HUES64 (cell line): ENCODE results near the gene GBGT1.

Source experiments
- H3K27ac ChIP-seq: 2 replicates; pipeline ENCODE4 v1.7.0; 2013; ENCODE audit warnings: low read depth, low read length, inconsistent platforms
- H3K27me3 ChIP-seq: 2 replicates; pipeline ENCODE4 v1.6.1; 2013; ENCODE audit warnings: mild to moderate bottlenecking, low read length; ENCODE audit not compliant: insufficient read depth
- H3K36me3 ChIP-seq: 2 replicates; pipeline ENCODE4 v1.6.1; 2013; ENCODE audit warnings: mild to moderate bottlenecking, low read length; ENCODE audit not compliant: insufficient read depth
- H3K4me1 ChIP-seq: 2 replicates; pipeline ENCODE4 v1.6.1; 2013; ENCODE audit warnings: mild to moderate bottlenecking, low read length, moderate library complexity; ENCODE audit not compliant: insufficient read depth
- H3K4me3 ChIP-seq: 2 replicates; pipeline ENCODE4 v1.5.1; 2013; ENCODE audit warnings: mild to moderate bottlenecking, low read length, moderate library complexity
- H3K9ac ChIP-seq: 2 replicates; pipeline ENCODE4 v1.6.1; 2013; ENCODE audit warnings: mild to moderate bottlenecking, low read depth, low read length
- H3K9me3 ChIP-seq: 2 replicates; pipeline ENCODE4 v1.6.1; 2013; ENCODE audit warnings: low read depth, low read length; ENCODE audit not compliant: insufficient read depth
- WGBS: fragments of 150-250, 120-280 bp; methylation state at CpG from one replicate; pipeline ENCODE4 v1.1.7; 2013; ENCODE audit warnings: missing lambda C conversion rate; 5-methylcytosine and 5-hydroxymethylcytosine counted together

Gene GBGT1

DNA sequence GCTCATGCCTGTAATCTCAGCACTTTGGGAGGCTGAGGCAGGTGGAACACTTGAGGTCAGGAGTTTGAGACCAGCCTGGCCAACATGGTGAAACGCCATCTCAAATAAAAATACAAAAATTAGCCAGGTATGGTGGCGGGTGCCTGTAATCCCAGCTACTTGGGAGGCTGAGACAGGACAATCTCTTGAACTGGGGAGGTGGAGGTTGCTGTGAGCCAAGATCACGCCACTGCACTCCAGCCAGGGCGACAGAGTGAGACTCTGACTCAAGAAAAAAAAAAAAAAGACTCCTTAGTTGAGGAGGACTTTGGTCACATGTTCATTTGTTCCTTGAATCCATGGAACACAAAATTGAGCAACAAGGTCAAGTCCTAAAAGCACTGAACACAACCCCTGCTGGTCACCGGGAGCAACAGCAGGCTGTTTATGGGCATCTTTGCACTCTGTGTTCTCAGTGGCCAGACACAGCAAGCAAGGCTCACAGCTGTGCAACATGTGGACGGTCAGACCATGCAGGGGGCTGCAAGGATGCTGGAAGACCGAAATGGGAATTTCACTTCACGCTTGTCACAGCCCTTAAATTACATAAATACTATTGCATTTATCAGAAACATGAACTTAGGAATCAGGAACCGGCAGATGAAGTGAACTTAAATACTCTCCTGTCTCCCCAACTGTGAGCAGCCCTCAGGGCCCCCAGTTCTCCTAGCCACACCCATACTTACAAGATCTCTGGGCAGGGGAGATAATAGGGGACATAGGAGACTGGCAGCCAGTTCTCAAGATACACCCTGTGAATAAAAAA lies 2.8 kb downstream of the GBGT1 start:
- Histone ChIP-seq H3K4me3 (no peak overlapping the region), H3K9me3 (no peaks in the 10 kb centered on the region), H3K4me1 (no peaks in the 10 kb centered on the region; the same call in 1 of the 2 replicates), H3K27ac (no peak overlapping the region), H3K36me3 (no peaks in the 10 kb centered on the region), H3K27me3 (peaks cover 24% of the 10 kb centered on the region), H3K9ac (no peak overlapping the region)
- 76% methylated on average over 9 of the region's 9 CpGs for WGBS

DNA sequence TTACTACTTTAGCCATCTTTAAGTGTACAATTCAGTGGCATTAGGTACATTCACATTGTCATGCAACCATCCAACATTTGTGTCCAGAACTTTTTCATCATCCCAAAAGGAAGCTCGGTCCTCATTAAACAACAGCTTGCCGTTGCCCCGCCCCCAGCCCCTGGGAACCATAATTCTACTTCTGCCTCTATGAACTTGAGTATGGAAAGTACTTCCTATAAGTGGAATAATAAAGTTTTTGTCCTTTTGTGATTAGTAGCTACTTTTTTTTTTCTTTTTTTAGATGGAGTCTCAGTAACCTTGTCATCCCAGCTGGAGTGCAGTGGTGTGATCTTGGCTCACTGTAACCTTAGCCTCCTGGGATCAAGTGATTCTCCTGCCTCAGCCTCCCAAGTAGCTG lies 5.0 kb downstream of the GBGT1 start:
- H3K4me3 ChIP-seq, result no peak overlapping the region
- H3K4me1 ChIP-seq, result no peaks in the 10 kb centered on the region
- no peak overlapping the region for H3K9ac ChIP-seq
- H3K36me3 ChIP-seq, result no peaks in the 10 kb centered on the region
- WGBS, result 92% methylated on average over 3 of the region's 3 CpGs
- H3K9me3 ChIP-seq, result no peaks in the 10 kb centered on the region
- peaks cover 16% of the 10 kb centered on the region for H3K27me3 ChIP-seq
- H3K27ac ChIP-seq, result no peak overlapping the region

DNA sequence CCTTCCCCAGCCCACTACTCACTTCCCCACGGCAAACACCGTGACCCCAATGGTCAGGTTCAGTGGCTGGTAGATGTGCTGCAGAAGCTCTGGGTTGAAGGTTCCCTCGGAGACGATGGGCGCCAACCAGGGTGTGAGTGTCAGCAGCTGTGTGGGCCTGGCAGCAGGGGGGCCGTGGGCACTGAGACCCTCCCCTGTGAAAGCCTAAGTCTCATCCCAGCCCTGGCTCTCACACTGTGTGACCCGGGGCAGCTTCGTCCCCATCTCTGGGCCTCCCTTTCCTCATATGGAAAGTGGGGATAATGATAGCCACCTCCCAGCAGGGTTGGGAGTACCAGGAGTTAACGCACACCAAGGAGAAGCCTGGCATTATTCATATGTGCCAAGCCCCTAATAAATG lies 8.6 kb downstream of the GBGT1 start:
- H3K9me3 ChIP-seq, result no peaks in the 10 kb centered on the region
- H3K4me1 ChIP-seq, result no peaks in the 10 kb centered on the region
- WGBS, result 96% methylated on average over 9 of the region's 9 CpGs
- no peaks in the 10 kb centered on the region for H3K36me3 ChIP-seq
- no peaks in the 10 kb centered on the region for H3K27me3 ChIP-seq
- no peak overlapping the region for H3K4me3 ChIP-seq
- no peak overlapping the region for H3K27ac ChIP-seq
- no peak overlapping the region for H3K9ac ChIP-seq

- H3K4me3 ChIP-seq, result no peak overlapping the region
- WGBS, result 91% methylated on average over 13 of the region's 13 CpGs
- H3K27ac ChIP-seq, result no peak overlapping the region
- no peak overlapping the region for H3K9ac ChIP-seq
- H3K36me3 ChIP-seq, result no peaks in the 10 kb centered on the region
- no peaks in the 10 kb centered on the region for H3K27me3 ChIP-seq
- no peaks in the 10 kb centered on the region for H3K4me1 ChIP-seq
- H3K9me3 ChIP-seq, result no peaks in the 10 kb centered on the region
Measured at GRCh38 chr9:133154097-133154989, 9.4 kb downstream of the GBGT1 start.

GRCh38 chr9:133153227-133154096 lies 10.3 kb downstream of the GBGT1 start:
- 88% methylated on average over 36 of the region's 36 CpGs for WGBS
- no peaks in the 10 kb centered on the region for H3K9me3 ChIP-seq
- H3K36me3 ChIP-seq, result no peaks in the 10 kb centered on the region
- no peak overlapping the region for H3K4me3 ChIP-seq
- H3K9ac ChIP-seq, result no peak overlapping the region
- no peak overlapping the region for H3K27ac ChIP-seq
- H3K27me3 ChIP-seq, result 0 out of 2 replicates have a peak, but pooled peaks cover 2% of the 10 kb centered on the region
- H3K4me1 ChIP-seq, result no peaks in the 10 kb centered on the region

- Histone ChIP-seq H3K4me3 (no peak overlapping the region), H3K27me3 (0 out of 2 replicates have a peak, but pooled peaks cover 3% of the 10 kb centered on the region), H3K9me3 (no peaks in the 10 kb centered on the region), H3K9ac (no peak overlapping the region), H3K27ac (no peak overlapping the region), H3K4me1 (0 out of 2 replicates have a peak, but pooled peaks cover 6% of the 10 kb centered on the region), H3K36me3 (no peaks in the 10 kb centered on the region)
- WGBS, result 92% methylated on average over 14 of the region's 14 CpGs
Measured at GRCh38 chr9:133151601-133152525, 11.9 kb downstream of the GBGT1 start.

- Histone ChIP-seq H3K27ac (no peak overlapping the region), H3K36me3 (no peaks in the 10 kb centered on the region), H3K9ac (no peak overlapping the region), H3K9me3 (no peaks in the 10 kb centered on the region), H3K4me3 (no peak overlapping the region), H3K4me1 (0 out of 2 replicates have a peak, but pooled peaks cover 6% of the 10 kb centered on the region), H3K27me3 (0 out of 2 replicates have a peak, but pooled peaks cover 3% of the 10 kb centered on the region)
- WGBS, result 92% methylated on average over 6 of the region's 6 CpGs
Measured at GRCh38 chr9:133151041-133151440, 12.7 kb downstream of the GBGT1 start.

GRCh38 chr9:133149130-133150015 lies 14.3 kb downstream of the GBGT1 start:
- Histone ChIP-seq H3K4me3 (peak overlapping the region; percentile 85), H3K9me3 (no peaks in the 10 kb centered on the region), H3K36me3 (no peaks in the 10 kb centered on the region), H3K27me3 (0 out of 2 replicates have a peak, but pooled peaks cover 3% of the 10 kb centered on the region), H3K4me1 (0 out of 2 replicates have a peak, but pooled peaks cover 6% of the 10 kb centered on the region), H3K27ac (peak overlapping the region; percentile 67; the same call in 1 of the 2 replicates), H3K9ac (peak overlapping the region; percentile 89)
- WGBS, result 2% methylated on average over 93 of the region's 95 CpGs
